Activated T-helper 2 cell treated with anti-CD3 and anti-CD28 coated beads, Interferon-gamma antibody, Interleukin-2, Interleukin-4, amounts not matched to agents 10 μg/mL and 5 μg/mL and 100 μg/mL, durations not matched to agents 14 hours and 24 hours and 36 hours (primary cell): ENCODE data around the gene CTNNBL1. TPM values are rescaled to one million over a fixed set of nuclear protein-coding genes. Genes with fewer than 3 reads are reported as not detected.

ENCODE experiments used
- DNase-seq: peaks from one replicate; pipeline ENCODE4 v3.0.0; 2021; ENCODE audit warnings: low spot score
- H3K27ac Mint-ChIP-seq: one replicate; pipeline ENCODE4 v1.8.0; 2021; ENCODE audit warnings: mixed read lengths
- H3K27me3 Mint-ChIP-seq: one replicate; pipeline ENCODE4 v1.8.0; 2021; ENCODE audit warnings: low read depth, mixed read lengths
- H3K36me3 Mint-ChIP-seq: one replicate; pipeline ENCODE4 v1.8.0; 2021; ENCODE audit warnings: low read depth, mixed read lengths
- H3K4me1 Mint-ChIP-seq: one replicate; pipeline ENCODE4 v1.8.0; 2021; ENCODE audit warnings: low read depth, mixed read lengths
- H3K4me3 Mint-ChIP-seq: one replicate; pipeline ENCODE4 v1.8.0; 2021; ENCODE audit warnings: low read depth, mild to moderate bottlenecking, moderate library complexity, mixed read lengths
- H3K9me3 Mint-ChIP-seq: one replicate; pipeline ENCODE4 v1.8.0; 2021; ENCODE audit warnings: mixed read lengths
- intact Hi-C: fragments of 100-400 bp; cut with micrococcal nuclease; formaldehyde crosslinking; loops from one replicate; pipeline ENCODE4 v1.15.1; 2023
- total RNA-seq: library from RNA; stranded (reverse); gene quantifications from 2 replicates; pipeline ENCODE4 v1.2.3, GENCODE V29; 2022

The CTNNBL1 gene
- total RNA-seq, 1 donor from 2014 or later: 108 TPM

GRCh38 chr20:37786043-37786442 lies 92.2 kb downstream of the CTNNBL1 start:
- DNase-seq: no peak
- Mint-ChIP-seq H3K4me1 (no peaks in the 10 kb centered on the region), H3K27ac (no peak overlapping the region), H3K27me3 (no peaks in the 10 kb centered on the region), H3K36me3 (peaks cover 57% of the 10 kb centered on the region), H3K4me3 (no peak overlapping the region), H3K9me3 (no peaks in the 10 kb centered on the region)
- intact Hi-C loops: no loop called here

GRCh38 chr20:37789408-37789807 lies 95.6 kb downstream of the CTNNBL1 start:
- Mint-ChIP-seq H3K27me3 (no peaks in the 10 kb centered on the region), H3K9me3 (peaks cover 5% of the 10 kb centered on the region), H3K4me1 (no peaks in the 10 kb centered on the region), H3K4me3 (no peak overlapping the region), H3K27ac (no peak overlapping the region), H3K36me3 (peaks cover 64% of the 10 kb centered on the region)
- intact Hi-C loops: no loop called here
- DNase-seq: no peak

GRCh38 chr20:37790900-37791299 lies 97.1 kb downstream of the CTNNBL1 start:
- Mint-ChIP-seq H3K27me3 (no peaks in the 10 kb centered on the region), H3K36me3 (peaks cover 59% of the 10 kb centered on the region), H3K4me3 (no peak overlapping the region), H3K27ac (no peak overlapping the region), H3K4me1 (no peaks in the 10 kb centered on the region), H3K9me3 (peaks cover 5% of the 10 kb centered on the region)
- no peak for DNase-seq
- intact Hi-C loops: no loop called here

- no peaks in the 10 kb centered on the region for H3K4me1 Mint-ChIP-seq
- no peak overlapping the region for H3K27ac Mint-ChIP-seq
- no peaks in the 10 kb centered on the region for H3K27me3 Mint-ChIP-seq
- peaks cover 5% of the 10 kb centered on the region for H3K9me3 Mint-ChIP-seq
- intact Hi-C loops: no loop called here
- no peak overlapping the region for H3K4me3 Mint-ChIP-seq
- peaks cover 32% of the 10 kb centered on the region for H3K36me3 Mint-ChIP-seq
- DNase-seq: no peak
Observed at GRCh38 chr20:37796121-37796520, 102.3 kb downstream of the CTNNBL1 start.

GRCh38 chr20:37796733-37797132 lies 102.9 kb downstream of the CTNNBL1 start:
- peaks cover 26% of the 10 kb centered on the region for H3K36me3 Mint-ChIP-seq
- DNase-seq: no peak
- intact Hi-C loops: no loop called here
- no peak overlapping the region for H3K4me3 Mint-ChIP-seq
- H3K9me3 Mint-ChIP-seq: peaks cover 5% of the 10 kb centered on the region
- no peak overlapping the region for H3K27ac Mint-ChIP-seq
- no peaks in the 10 kb centered on the region for H3K4me1 Mint-ChIP-seq
- no peaks in the 10 kb centered on the region for H3K27me3 Mint-ChIP-seq

- Mint-ChIP-seq H3K9me3 (no peaks in the 10 kb centered on the region), H3K36me3 (peaks cover 21% of the 10 kb centered on the region), H3K27ac (no peak overlapping the region), H3K27me3 (no peaks in the 10 kb centered on the region), H3K4me1 (no peaks in the 10 kb centered on the region), H3K4me3 (no peak overlapping the region)
- intact Hi-C loops: no loop called here
- no peak for DNase-seq
Observed at GRCh38 chr20:37797669-37798175, 103.9 kb downstream of the CTNNBL1 start.

GRCh38 chr20:37798312-37798711 lies 104.5 kb downstream of the CTNNBL1 start:
- Mint-ChIP-seq H3K27me3 (no peaks in the 10 kb centered on the region), H3K4me3 (no peak overlapping the region), H3K4me1 (no peaks in the 10 kb centered on the region), H3K27ac (no peak overlapping the region), H3K36me3 (peaks cover 27% of the 10 kb centered on the region), H3K9me3 (no peaks in the 10 kb centered on the region)
- no peak for DNase-seq
- intact Hi-C loops: no loop called here

GRCh38 chr20:37800618-37801017 lies 106.8 kb downstream of the CTNNBL1 start:
- peaks cover 31% of the 10 kb centered on the region for H3K36me3 Mint-ChIP-seq
- intact Hi-C loops: no loop called here
- H3K27me3 Mint-ChIP-seq: no peaks in the 10 kb centered on the region
- peaks cover 4% of the 10 kb centered on the region for H3K4me1 Mint-ChIP-seq
- no peak for DNase-seq
- H3K4me3 Mint-ChIP-seq: no peak overlapping the region
- H3K27ac Mint-ChIP-seq: no peak overlapping the region
- no peaks in the 10 kb centered on the region for H3K9me3 Mint-ChIP-seq

- intact Hi-C loops: no loop called here
- DNase-seq: no peak
- H3K4me1 Mint-ChIP-seq: peaks cover 4% of the 10 kb centered on the region
- no peak overlapping the region for H3K27ac Mint-ChIP-seq
- peaks cover 38% of the 10 kb centered on the region for H3K36me3 Mint-ChIP-seq
- no peaks in the 10 kb centered on the region for H3K9me3 Mint-ChIP-seq
- no peak overlapping the region for H3K4me3 Mint-ChIP-seq
- H3K27me3 Mint-ChIP-seq: no peaks in the 10 kb centered on the region
Observed at GRCh38 chr20:37801921-37802320, 108.1 kb downstream of the CTNNBL1 start.

GRCh38 chr20:37803438-37804307 lies 109.8 kb downstream of the CTNNBL1 start:
- Mint-ChIP-seq H3K36me3 (peaks cover 37% of the 10 kb centered on the region), H3K9me3 (no peaks in the 10 kb centered on the region), H3K4me1 (peaks cover 4% of the 10 kb centered on the region), H3K4me3 (no peak overlapping the region), H3K27me3 (no peaks in the 10 kb centered on the region), H3K27ac (peak overlapping the region; percentile 19)
- intact Hi-C loops: no loop called here
- no peak for DNase-seq

- Mint-ChIP-seq H3K36me3 (peaks cover 40% of the 10 kb centered on the region), H3K9me3 (no peaks in the 10 kb centered on the region), H3K27ac (no peak overlapping the region), H3K4me1 (peaks cover 4% of the 10 kb centered on the region), H3K4me3 (no peak overlapping the region), H3K27me3 (no peaks in the 10 kb centered on the region)
- intact Hi-C loops: no loop called here
- DNase-seq: no peak
Observed at GRCh38 chr20:37804584-37805566, 111.0 kb downstream of the CTNNBL1 start.

GRCh38 chr20:37807471-37808232 lies 113.8 kb downstream of the CTNNBL1 start:
- Mint-ChIP-seq H3K36me3 (peaks cover 38% of the 10 kb centered on the region), H3K4me3 (no peak overlapping the region), H3K27me3 (no peaks in the 10 kb centered on the region), H3K4me1 (peaks cover 4% of the 10 kb centered on the region), H3K27ac (no peak overlapping the region), H3K9me3 (no peaks in the 10 kb centered on the region)
- intact Hi-C loops: no loop called here
- no peak for DNase-seq
